Hepatocyte (in vitro differentiated cells): ENCODE results near the gene MYO1B. TPM values are rescaled to one million over a fixed set of nuclear protein-coding genes. Genes with fewer than 3 reads are reported as not detected.

Source experiments
- DNase-seq: peaks from one replicate; pipeline ENCODE4 v3.0.0-alpha.2; 2016; ENCODE audit warnings: low spot score
- H2AFZ ChIP-seq: fragments of 200-600 bp; sonication (generic); 2 replicates; pipeline ENCODE4 v1.6.0; 2016; ENCODE audit warnings: antibody characterized with exemption, mild to moderate bottlenecking
- H3K27ac ChIP-seq: fragments of 200-600 bp; sonication (generic); 2 replicates; pipeline ENCODE4 v1.5.1; 2016; ENCODE audit warnings: mild to moderate bottlenecking
- H3K27me3 ChIP-seq: fragments of 200-600 bp; sonication (generic); 2 replicates; pipeline ENCODE4 v1.6.1; 2016
- H3K36me3 ChIP-seq: fragments of 200-600 bp; sonication (generic); replicated peaks from 2 replicates; pipeline ENCODE4 v1.5.1; 2016; ENCODE audit warnings: low read depth; ENCODE audit not compliant: insufficient read depth
- H3K4me1 ChIP-seq: fragments of 200-600 bp; sonication (generic); 2 replicates; pipeline ENCODE4 v1.5.1; 2016; ENCODE audit warnings: mild to moderate bottlenecking, moderate library complexity; ENCODE audit not compliant: insufficient read depth
- H3K4me2 ChIP-seq: fragments of 200-600 bp; sonication (generic); 2 replicates; pipeline ENCODE4 v1.6.0; 2016
- H3K4me3 ChIP-seq: fragments of 200-600 bp; sonication (generic); 2 replicates; pipeline ENCODE4 v1.5.1; 2016; ENCODE audit warnings: mild to moderate bottlenecking
- H3K79me2 ChIP-seq: fragments of 200-600 bp; sonication (generic); 2 replicates; pipeline ENCODE4 v1.6.0; 2017; ENCODE audit warnings: mild to moderate bottlenecking
- H3K9me2 ChIP-seq: fragments of 200-600 bp; sonication (generic); replicated peaks from 2 replicates; pipeline ENCODE4 v1.6.0; 2017; ENCODE audit warnings: mild to moderate bottlenecking; ENCODE audit not compliant: insufficient read depth
- H3K9me3 ChIP-seq: fragments of 200-600 bp; sonication (generic); 2 replicates; pipeline ENCODE4 v1.5.1; 2016; ENCODE audit warnings: low read depth, mild to moderate bottlenecking
- H4K20me1 ChIP-seq: fragments of 200-600 bp; sonication (generic); 2 replicates; pipeline ENCODE4 v1.6.0; 2016; ENCODE audit warnings: mild to moderate bottlenecking; ENCODE audit not compliant: insufficient read depth, poor library complexity, severe bottlenecking
- EZH2 ChIP-seq: fragments of 200-600 bp; sonication (generic); IDR thresholded peaks from 2 replicates; pipeline ENCODE4 v1.6.1; 2016; ENCODE audit warnings: antibody characterized with exemption, mild to moderate bottlenecking, borderline replicate concordance
- EZH2phosphoT487 ChIP-seq: fragments of 200-600 bp; sonication (generic); IDR thresholded peaks from one replicate; pipeline ENCODE4 v1.6.1; 2018; ENCODE audit warnings: antibody characterized with exemption, mild to moderate bottlenecking, low read depth, moderate library complexity; ENCODE audit not compliant: unreplicated experiment, severe bottlenecking
- WGBS: methylation state at CpG from one replicate; pipeline ENCODE4 v1.1.6; 2016; ENCODE audit warnings: low lambda C conversion rate; ENCODE audit errors: missing lambda C conversion rate; 5-methylcytosine and 5-hydroxymethylcytosine counted together
- polyA plus RNA-seq: library from polyadenylated mRNA; unstranded; fragments of >200 nt; fragmentation: Nextera tagmentation; extraction: Ambion mirVana; gene quantifications from 2 replicates; pipeline ENCODE4 v1.2.1, GENCODE V29; 2016
- total RNA-seq: library from RNA; depleted of rRNA; stranded (reverse); fragments of >200 nt; gene quantifications from 2 replicates; pipeline ENCODE4 v1.2.3, GENCODE V29; 2014
- TF ChIP-seq, protein P1 (sequence below): fragments of 200-600 bp; sonication (generic); IDR thresholded peaks from 2 replicates; pipeline ENCODE4 v1.5.1; 2016; ENCODE audit warnings: antibody characterized with exemption, mild to moderate bottlenecking; ENCODE audit not compliant: poor library complexity

MYO1B gene
- total and polyA plus RNA-seq, 2 experiments from 2014 or later: 43.4 to 91.6 TPM

DNA sequence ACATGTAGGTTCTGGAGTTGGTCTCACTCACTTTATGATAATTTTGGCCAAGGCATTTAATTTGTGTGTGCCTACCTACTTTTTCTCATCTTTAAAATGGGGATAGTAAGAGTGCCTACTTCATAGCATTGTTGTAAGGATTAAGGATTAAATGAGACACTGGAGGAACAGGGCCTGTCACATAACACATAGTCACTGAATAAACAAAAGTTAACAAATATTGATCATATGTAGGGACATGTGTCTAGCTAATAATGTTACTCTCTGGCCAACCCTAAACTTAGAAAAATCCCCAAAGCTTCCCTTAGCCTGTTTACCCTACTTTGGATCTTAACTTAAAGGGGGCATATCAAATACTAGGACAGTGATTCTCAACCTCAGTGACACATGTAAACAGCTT is 169.9 kb downstream of the MYO1B start:
- H3K9me2 ChIP-seq: no peaks in the 10 kb centered on the region
- H3K4me3 ChIP-seq: no peak overlapping the region
- H3K36me3 ChIP-seq: no peaks in the 10 kb centered on the region
- H3K27ac ChIP-seq: no peak overlapping the region
- H3K79me2 ChIP-seq: no peaks in the 10 kb centered on the region
- no peak overlapping the region for H2AFZ ChIP-seq
- TF ChIP-seq EZH2: no peak
- TF ChIP-seq EZH2phosphoT487: no peak
- TF ChIP-seq, protein P1, sequence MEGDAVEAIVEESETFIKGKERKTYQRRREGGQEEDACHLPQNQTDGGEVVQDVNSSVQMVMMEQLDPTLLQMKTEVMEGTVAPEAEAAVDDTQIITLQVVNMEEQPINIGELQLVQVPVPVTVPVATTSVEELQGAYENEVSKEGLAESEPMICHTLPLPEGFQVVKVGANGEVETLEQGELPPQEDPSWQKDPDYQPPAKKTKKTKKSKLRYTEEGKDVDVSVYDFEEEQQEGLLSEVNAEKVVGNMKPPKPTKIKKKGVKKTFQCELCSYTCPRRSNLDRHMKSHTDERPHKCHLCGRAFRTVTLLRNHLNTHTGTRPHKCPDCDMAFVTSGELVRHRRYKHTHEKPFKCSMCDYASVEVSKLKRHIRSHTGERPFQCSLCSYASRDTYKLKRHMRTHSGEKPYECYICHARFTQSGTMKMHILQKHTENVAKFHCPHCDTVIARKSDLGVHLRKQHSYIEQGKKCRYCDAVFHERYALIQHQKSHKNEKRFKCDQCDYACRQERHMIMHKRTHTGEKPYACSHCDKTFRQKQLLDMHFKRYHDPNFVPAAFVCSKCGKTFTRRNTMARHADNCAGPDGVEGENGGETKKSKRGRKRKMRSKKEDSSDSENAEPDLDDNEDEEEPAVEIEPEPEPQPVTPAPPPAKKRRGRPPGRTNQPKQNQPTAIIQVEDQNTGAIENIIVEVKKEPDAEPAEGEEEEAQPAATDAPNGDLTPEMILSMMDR: no peak
- H3K27me3 ChIP-seq: no peaks in the 10 kb centered on the region
- no peaks in the 10 kb centered on the region for H4K20me1 ChIP-seq
- DNase-seq: no peak
- H3K9me3 ChIP-seq: no peaks in the 10 kb centered on the region
- no peak overlapping the region for H3K4me2 ChIP-seq
- H3K4me1 ChIP-seq: peaks cover 4% of the 10 kb centered on the region

DNA sequence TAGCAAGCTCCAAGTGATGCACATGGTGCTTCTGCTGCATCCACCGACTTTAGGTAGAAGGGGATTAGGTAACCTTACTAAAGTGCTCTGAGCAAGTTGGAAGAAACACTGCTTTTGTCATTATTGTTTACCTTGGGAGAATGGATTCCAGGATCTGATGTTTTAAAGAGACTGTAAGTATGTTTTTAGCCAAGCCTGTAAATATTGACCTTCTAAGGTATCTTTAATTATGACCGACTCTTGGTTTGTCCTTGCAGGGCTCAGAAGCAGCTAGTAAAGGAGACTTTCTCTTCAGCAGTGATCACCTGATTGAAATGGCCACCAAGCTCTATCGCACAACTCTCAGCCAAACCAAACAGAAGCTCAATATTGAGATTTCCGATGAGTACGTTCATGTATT is 170.7 kb downstream of the MYO1B start:
- Histone ChIP-seq H2AFZ (no peak overlapping the region), H3K9me2 (no peaks in the 10 kb centered on the region), H3K9me3 (no peaks in the 10 kb centered on the region), H3K4me2 (no peak overlapping the region), H3K4me3 (no peak overlapping the region), H3K36me3 (no peaks in the 10 kb centered on the region), H3K79me2 (no peaks in the 10 kb centered on the region), H3K27ac (no peak overlapping the region), H3K27me3 (no peaks in the 10 kb centered on the region), H3K4me1 (peaks cover 4% of the 10 kb centered on the region), H4K20me1 (no peaks in the 10 kb centered on the region)
- TF ChIP-seq EZH2phosphoT487: no peak
- TF ChIP-seq, protein P1: no peak
- no peak for TF ChIP-seq EZH2
- DNase-seq: no peak
- WGBS: 83% methylated on average over 5 of the region's 5 CpGs

DNA sequence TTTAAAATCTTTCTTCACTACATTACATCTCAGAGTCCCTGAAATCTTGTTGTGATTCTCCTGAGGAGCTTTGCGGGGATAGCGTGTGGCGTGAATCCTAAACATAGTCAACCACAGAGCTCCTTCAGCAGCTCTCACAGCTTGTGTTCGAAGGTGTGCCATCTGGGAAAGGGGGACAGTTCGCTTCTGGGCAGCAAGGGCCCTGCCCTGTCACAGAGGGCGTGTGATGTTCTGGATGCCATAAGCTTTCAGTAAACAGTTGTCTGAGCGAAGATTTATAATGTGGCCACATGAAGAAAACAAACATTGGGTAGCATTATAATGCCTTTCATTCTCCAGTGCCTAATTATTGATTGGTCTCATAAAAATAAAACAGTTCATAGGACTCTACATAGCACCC is 172.5 kb downstream of the MYO1B start:
- Histone ChIP-seq H3K36me3 (no peaks in the 10 kb centered on the region), H3K27me3 (no peaks in the 10 kb centered on the region), H3K4me3 (no peak overlapping the region), H4K20me1 (no peaks in the 10 kb centered on the region), H3K9me2 (no peaks in the 10 kb centered on the region), H3K27ac (peak overlapping the region; percentile 89), H3K79me2 (no peaks in the 10 kb centered on the region), H2AFZ (no peak overlapping the region), H3K4me2 (peak overlapping the region; percentile 63), H3K9me3 (no peaks in the 10 kb centered on the region), H3K4me1 (peaks cover 4% of the 10 kb centered on the region)
- 90% methylated on average over 7 of the region's 7 CpGs for WGBS
- no peak for TF ChIP-seq EZH2phosphoT487
- no peak for DNase-seq

DNA sequence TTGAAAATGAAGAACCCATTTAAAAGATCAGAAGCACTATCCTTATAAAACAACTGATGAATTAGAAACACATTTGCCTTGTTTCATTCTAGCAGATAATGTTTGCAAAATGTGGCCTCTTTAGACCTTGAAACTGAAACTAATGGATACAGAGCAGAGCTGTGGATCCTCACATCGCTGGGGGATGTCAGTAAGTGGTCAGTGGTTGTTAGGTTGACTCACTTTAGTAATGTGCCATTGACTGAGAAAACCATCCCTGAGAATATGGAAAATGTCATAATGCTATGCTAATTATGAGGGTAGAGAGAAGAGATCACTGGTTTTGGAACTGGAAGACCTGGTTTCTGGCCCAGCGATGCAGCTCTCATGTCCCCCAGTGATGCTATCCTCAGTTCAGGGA is 176.7 kb downstream of the MYO1B start:
- no peaks in the 10 kb centered on the region for H3K36me3 ChIP-seq
- WGBS: 98% methylated on average over 2 of the region's 2 CpGs

More for the DNA sequence above, 176.7 kb downstream of the MYO1B start:
- Histone ChIP-seq H2AFZ (no peak overlapping the region), H3K4me2 (no peak overlapping the region), H3K79me2 (no peaks in the 10 kb centered on the region), H3K4me1 (peaks cover 4% of the 10 kb centered on the region), H3K9me2 (no peaks in the 10 kb centered on the region), H3K27ac (no peak overlapping the region), H3K4me3 (no peak overlapping the region), H3K27me3 (no peaks in the 10 kb centered on the region), H4K20me1 (no peaks in the 10 kb centered on the region), H3K9me3 (no peaks in the 10 kb centered on the region)
- TF ChIP-seq, protein P1: no peak
- no peak for TF ChIP-seq EZH2phosphoT487
- no peak for TF ChIP-seq EZH2
- no peak for DNase-seq
